ENCODE measurements around the gene TRAPPC5. TPM values are rescaled to one million over a fixed set of nuclear protein-coding genes. Genes with fewer than 3 reads are reported as not detected.

TRAPPC5 gene
- total RNA-seq, 1 experiment from 2014 or later: 317 TPM

- POLR2A ChIA-PET (ENCODE audit: unreplicated experiment): no interaction called here
- no peak for DNase-seq
- intact Hi-C loops (cut with micrococcal nuclease): no loop called here
These were observed 21.2 kb downstream of the TRAPPC5 start, which contains the start of gene FCER2 for GRCh38 chr19:7701654-7702457. Gene FCER2 (minus strand): TSS chr19:7702131. CDS start chr19:7699760, 2,371 bp downstream.

GRCh38 chr19:7703332-7703731 is 22.7 kb downstream of the TRAPPC5 start:
- Histone ChIP-seq H3K4me3 (ENCODE audit: low read length) (no peak overlapping the region), H3K9me2 (replicated peaks; ENCODE audit: low read length) (no peaks in the 10 kb centered on the region), H3K9me3 (ENCODE audit: low read length) (no peaks in the 10 kb centered on the region), H3K79me2 (ENCODE audit: low read length) (no peaks in the 10 kb centered on the region), H3K4me1 (ENCODE audit: insufficient read depth, low read length) (no peaks in the 10 kb centered on the region), H3K4me2 (ENCODE audit: low read length) (no peak overlapping the region), H4K20me1 (ENCODE audit: low read length) (no peaks in the 10 kb centered on the region), H3F3A (ENCODE audit: low read length, unreplicated experiment) (no peaks in the 10 kb centered on the region), H3K27ac (ENCODE audit: low read length) (no peak overlapping the region), H3K36me3 (ENCODE audit: low read depth, low read length) (no peaks in the 10 kb centered on the region), H2AFZ (ENCODE audit: low read length) (no peak overlapping the region), H3K9ac (ENCODE audit: low read length) (no peak overlapping the region), H3K27me3 (ENCODE audit: low read length) (peaks cover 11% of the 10 kb centered on the region)
- TF ChIP-seq EZH2phosphoT487 (IDR thresholded peaks at IDR 0.05; ENCODE audit: borderline replicate concordance, low read length) (no peak), CTCF (conservative IDR thresholded peaks at IDR 0.05; ENCODE audit: low read depth, low read length) (no peak), EZH2 (IDR thresholded peaks at IDR 0.05; ENCODE audit: low read length, unreplicated experiment) (no peak)
- no TSS peak for BruUV-seq (replicated peaks)
- intact Hi-C loops (cut with micrococcal nuclease): no loop called here
- ChIA-PET POLR2A (ENCODE audit: unreplicated experiment) (interaction anchor here (0.6 kb wide), 1 partner anchor 78 kb away, joined by 11 read pairs; no protein-coding TSS in a partner anchor), CTCF (no interaction called here)
- DNase-seq (no peak), ATAC-seq (no peak)

More at GRCh38 chr19:7701654-7702457, 21.2 kb downstream of the TRAPPC5 start, which contains the start of gene FCER2:
- H3K4me1 ChIP-seq (ENCODE audit: insufficient read depth, low read length): no peaks in the 10 kb centered on the region
- H4K20me1 ChIP-seq (ENCODE audit: low read length): no peaks in the 10 kb centered on the region
- no peaks in the 10 kb centered on the region for H3K9me2 ChIP-seq (replicated peaks; ENCODE audit: low read length)
- no peak within 1 kb of the TSS for H3K27ac ChIP-seq (ENCODE audit: low read length)
- H3K9me3 ChIP-seq (ENCODE audit: low read length): no peaks in the 10 kb centered on the region
- no peaks in the 10 kb centered on the region for H3F3A ChIP-seq (ENCODE audit: low read length, unreplicated experiment)
- BruUV-seq (replicated peaks): no TSS peak
- ATAC-seq: no peak
- no peak within 1 kb of the TSS for H3K9ac ChIP-seq (ENCODE audit: low read length)
- H3K4me2 ChIP-seq (ENCODE audit: low read length): no peak within 1 kb of the TSS
- H3K79me2 ChIP-seq (ENCODE audit: low read length): no peaks in the 10 kb centered on the region
- no peak within 1 kb of the TSS for H2AFZ ChIP-seq (ENCODE audit: low read length)
- no peak within 1 kb of the TSS for H3K4me3 ChIP-seq (ENCODE audit: low read length)
- peaks cover 26% of the 10 kb centered on the region for H3K27me3 ChIP-seq (ENCODE audit: low read length)
- no peaks in the 10 kb centered on the region for H3K36me3 ChIP-seq (ENCODE audit: low read depth, low read length)
- TF ChIP-seq EZH2phosphoT487 (IDR thresholded peaks at IDR 0.05; ENCODE audit: borderline replicate concordance, low read length) (no peak), EZH2 (IDR thresholded peaks at IDR 0.05; ENCODE audit: low read length, unreplicated experiment) (no peak), CTCF (conservative IDR thresholded peaks at IDR 0.05; ENCODE audit: low read depth, low read length) (no peak)
- CTCF ChIA-PET: no interaction called here
